Measurements from ENCODE around the gene RHBDL2.

DNA sequence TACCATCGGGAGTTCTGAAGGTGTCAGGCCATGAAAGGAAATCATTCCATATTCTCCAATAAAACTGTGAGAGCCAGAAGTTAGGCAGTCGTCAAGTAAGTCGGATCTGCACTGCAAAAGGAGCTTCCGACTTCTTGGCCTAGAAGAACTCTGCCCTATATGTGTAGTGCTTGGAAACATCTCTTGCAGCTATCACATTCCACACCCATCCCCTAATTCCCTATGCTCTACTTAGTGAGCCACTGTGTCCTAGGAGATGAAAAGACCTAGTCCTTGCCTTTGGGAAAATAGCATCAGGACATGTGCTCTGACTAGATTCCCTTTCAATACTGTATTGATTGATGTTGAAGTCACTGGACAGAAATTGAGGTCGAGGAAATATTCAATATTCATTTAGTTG lies 52.0 kb downstream of the RHBDL2 start:
- TF ChIP-seq, protein P1, sequence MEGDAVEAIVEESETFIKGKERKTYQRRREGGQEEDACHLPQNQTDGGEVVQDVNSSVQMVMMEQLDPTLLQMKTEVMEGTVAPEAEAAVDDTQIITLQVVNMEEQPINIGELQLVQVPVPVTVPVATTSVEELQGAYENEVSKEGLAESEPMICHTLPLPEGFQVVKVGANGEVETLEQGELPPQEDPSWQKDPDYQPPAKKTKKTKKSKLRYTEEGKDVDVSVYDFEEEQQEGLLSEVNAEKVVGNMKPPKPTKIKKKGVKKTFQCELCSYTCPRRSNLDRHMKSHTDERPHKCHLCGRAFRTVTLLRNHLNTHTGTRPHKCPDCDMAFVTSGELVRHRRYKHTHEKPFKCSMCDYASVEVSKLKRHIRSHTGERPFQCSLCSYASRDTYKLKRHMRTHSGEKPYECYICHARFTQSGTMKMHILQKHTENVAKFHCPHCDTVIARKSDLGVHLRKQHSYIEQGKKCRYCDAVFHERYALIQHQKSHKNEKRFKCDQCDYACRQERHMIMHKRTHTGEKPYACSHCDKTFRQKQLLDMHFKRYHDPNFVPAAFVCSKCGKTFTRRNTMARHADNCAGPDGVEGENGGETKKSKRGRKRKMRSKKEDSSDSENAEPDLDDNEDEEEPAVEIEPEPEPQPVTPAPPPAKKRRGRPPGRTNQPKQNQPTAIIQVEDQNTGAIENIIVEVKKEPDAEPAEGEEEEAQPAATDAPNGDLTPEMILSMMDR (IDR thresholded peaks at IDR 0.05; ENCODE audit: insufficient read depth, low read length) = no peak
- TF ChIP-seq POLR2AphosphoS5 (IDR thresholded peaks at IDR 0.05; ENCODE audit: low read depth) = no peak
- TF ChIP-seq GABPA (IDR thresholded peaks at IDR 0.05; ENCODE audit: low read depth) = no peak
- TF ChIP-seq, protein P2, sequence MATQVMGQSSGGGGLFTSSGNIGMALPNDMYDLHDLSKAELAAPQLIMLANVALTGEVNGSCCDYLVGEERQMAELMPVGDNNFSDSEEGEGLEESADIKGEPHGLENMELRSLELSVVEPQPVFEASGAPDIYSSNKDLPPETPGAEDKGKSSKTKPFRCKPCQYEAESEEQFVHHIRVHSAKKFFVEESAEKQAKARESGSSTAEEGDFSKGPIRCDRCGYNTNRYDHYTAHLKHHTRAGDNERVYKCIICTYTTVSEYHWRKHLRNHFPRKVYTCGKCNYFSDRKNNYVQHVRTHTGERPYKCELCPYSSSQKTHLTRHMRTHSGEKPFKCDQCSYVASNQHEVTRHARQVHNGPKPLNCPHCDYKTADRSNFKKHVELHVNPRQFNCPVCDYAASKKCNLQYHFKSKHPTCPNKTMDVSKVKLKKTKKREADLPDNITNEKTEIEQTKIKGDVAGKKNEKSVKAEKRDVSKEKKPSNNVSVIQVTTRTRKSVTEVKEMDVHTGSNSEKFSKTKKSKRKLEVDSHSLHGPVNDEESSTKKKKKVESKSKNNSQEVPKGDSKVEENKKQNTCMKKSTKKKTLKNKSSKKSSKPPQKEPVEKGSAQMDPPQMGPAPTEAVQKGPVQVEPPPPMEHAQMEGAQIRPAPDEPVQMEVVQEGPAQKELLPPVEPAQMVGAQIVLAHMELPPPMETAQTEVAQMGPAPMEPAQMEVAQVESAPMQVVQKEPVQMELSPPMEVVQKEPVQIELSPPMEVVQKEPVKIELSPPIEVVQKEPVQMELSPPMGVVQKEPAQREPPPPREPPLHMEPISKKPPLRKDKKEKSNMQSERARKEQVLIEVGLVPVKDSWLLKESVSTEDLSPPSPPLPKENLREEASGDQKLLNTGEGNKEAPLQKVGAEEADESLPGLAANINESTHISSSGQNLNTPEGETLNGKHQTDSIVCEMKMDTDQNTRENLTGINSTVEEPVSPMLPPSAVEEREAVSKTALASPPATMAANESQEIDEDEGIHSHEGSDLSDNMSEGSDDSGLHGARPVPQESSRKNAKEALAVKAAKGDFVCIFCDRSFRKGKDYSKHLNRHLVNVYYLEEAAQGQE (IDR thresholded peaks at IDR 0.05; ENCODE audit: insufficient replicate concordance, low read depth) = no peak
- no peak for TF ChIP-seq SPI1 (IDR thresholded peaks at IDR 0.05; ENCODE audit: borderline replicate concordance, low read depth)
